Hematopoietic multipotent progenitor cell treated with erythropoietin and hydrocortisone succinate and interleukin-3 and kit ligand, for 15 days (in vitro differentiated cells): ENCODE data around the gene DRGX.

Experiments
- DNase-seq: peaks from one replicate; pipeline ENCODE4 v3.0.0-alpha.2; 2015; ENCODE audit warnings: low spot score

Gene DRGX

GRCh38 chr10:49361735-49362568 is 33.9 kb downstream of the DRGX start:
- no peak for DNase-seq

- DNase-seq, result no peak
Measured at GRCh38 chr10:49361178-49361554, 34.7 kb downstream of the DRGX start.

- no peak for DNase-seq
Measured at GRCh38 chr10:49360271-49361177, 35.4 kb downstream of the DRGX start.

GRCh38 chr10:49359349-49360270 is 36.3 kb downstream of the DRGX start:
- no peak for DNase-seq

GRCh38 chr10:49357910-49358309 is 38.0 kb downstream of the DRGX start:
- no peak for DNase-seq

- no peak for DNase-seq
Measured at GRCh38 chr10:49356944-49357343, 38.9 kb downstream of the DRGX start.

GRCh38 chr10:49356181-49356580 is 39.7 kb downstream of the DRGX start:
- DNase-seq, result no peak

- no peak for DNase-seq
Measured at GRCh38 chr10:49355221-49355620, 40.7 kb downstream of the DRGX start.

- no peak for DNase-seq
Measured at GRCh38 chr10:49354593-49354992, 41.3 kb downstream of the DRGX start.

GRCh38 chr10:49353895-49354566 is 41.9 kb downstream of the DRGX start:
- DNase-seq, result no peak

GRCh38 chr10:49353026-49353894 is 42.6 kb downstream of the DRGX start:
- no peak for DNase-seq

GRCh38 chr10:49352323-49352722 is 43.6 kb downstream of the DRGX start:
- no peak for DNase-seq

GRCh38 chr10:49351669-49352068 is 44.2 kb downstream of the DRGX start:
- no peak for DNase-seq

GRCh38 chr10:49350846-49351532 is 44.9 kb downstream of the DRGX start:
- no peak for DNase-seq

- no peak for DNase-seq
Measured at GRCh38 chr10:49350138-49350537, 45.8 kb downstream of the DRGX start.

- no peak for DNase-seq
Measured at GRCh38 chr10:49349390-49349789, 46.5 kb downstream of the DRGX start.

GRCh38 chr10:49348593-49348992 is 47.3 kb downstream of the DRGX start:
- DNase-seq, result no peak

- no peak for DNase-seq
Measured at GRCh38 chr10:49347827-49348226, 48.1 kb downstream of the DRGX start.

- no peak for DNase-seq
Measured at GRCh38 chr10:49347342-49347741, 48.5 kb downstream of the DRGX start.

GRCh38 chr10:49344840-49345239 is 51.0 kb downstream of the DRGX start:
- DNase-seq, result no peak
